Fibroblast of lung (primary cell): ENCODE data around the gene TNFRSF14.

ENCODE experiments used
- EZH2 ChIP-seq: IDR thresholded peaks from 2 replicates; pipeline ENCODE4 v1.5.1; 2012; ENCODE audit warnings: low read length, control low read depth, mild to moderate bottlenecking; ENCODE audit errors: missing control alignments
- TF ChIP-seq, protein P1 (sequence below), 2 donors: IDR thresholded peaks in 1 of 2; conservative IDR thresholded peaks in 1 of 2; 1 replicate in 1 of 2; 2 replicates in 1 of 2; pipeline ENCODE4 v1.5.1; 2011 to 2012; ENCODE audit warnings: low read length in 2 of 2, control low read depth in 1 of 2, inconsistent platforms in 1 of 2, low read depth in 1 of 2, mild to moderate bottlenecking in 1 of 2

- TF ChIP-seq, protein P1, sequence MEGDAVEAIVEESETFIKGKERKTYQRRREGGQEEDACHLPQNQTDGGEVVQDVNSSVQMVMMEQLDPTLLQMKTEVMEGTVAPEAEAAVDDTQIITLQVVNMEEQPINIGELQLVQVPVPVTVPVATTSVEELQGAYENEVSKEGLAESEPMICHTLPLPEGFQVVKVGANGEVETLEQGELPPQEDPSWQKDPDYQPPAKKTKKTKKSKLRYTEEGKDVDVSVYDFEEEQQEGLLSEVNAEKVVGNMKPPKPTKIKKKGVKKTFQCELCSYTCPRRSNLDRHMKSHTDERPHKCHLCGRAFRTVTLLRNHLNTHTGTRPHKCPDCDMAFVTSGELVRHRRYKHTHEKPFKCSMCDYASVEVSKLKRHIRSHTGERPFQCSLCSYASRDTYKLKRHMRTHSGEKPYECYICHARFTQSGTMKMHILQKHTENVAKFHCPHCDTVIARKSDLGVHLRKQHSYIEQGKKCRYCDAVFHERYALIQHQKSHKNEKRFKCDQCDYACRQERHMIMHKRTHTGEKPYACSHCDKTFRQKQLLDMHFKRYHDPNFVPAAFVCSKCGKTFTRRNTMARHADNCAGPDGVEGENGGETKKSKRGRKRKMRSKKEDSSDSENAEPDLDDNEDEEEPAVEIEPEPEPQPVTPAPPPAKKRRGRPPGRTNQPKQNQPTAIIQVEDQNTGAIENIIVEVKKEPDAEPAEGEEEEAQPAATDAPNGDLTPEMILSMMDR (conservative IDR thresholded peaks at IDR 0.05 in 1 of 2, IDR thresholded peaks at IDR 0.05 in 1 of 2; ENCODE audit: low read depth in 1 of 2, low read length in 2 of 2), result no peak
- no peak for TF ChIP-seq EZH2
Observed at GRCh38 chr1:2506901-2507565, 49.1 kb upstream of the TNFRSF14 start.
